SK-N-SH (cell line): ENCODE measurements around the gene LKAAEAR1.

ENCODE experiments used
- CHD2 ChIP-seq: fragments of 150-350 bp; IDR thresholded peaks from 2 replicates; pipeline ENCODE4 v1.6.1; 2018; ENCODE audit warnings: low read length; ENCODE audit not compliant: partially characterized antibody
- EP300 ChIP-seq, 2 experiments: IDR thresholded peaks; 2 replicates each; pipeline versions ENCODE4 v1.4.0 to v1.6.1; 2012; ENCODE audit warnings: borderline replicate concordance in 1 of 2, low read depth in 1 of 2, low read length in 1 of 2
- FOXJ3 ChIP-seq: sonication (generic); formaldehyde crosslinking; IDR thresholded peaks from 2 replicates; pipeline ENCODE4 v1.5.1; 2020; ENCODE audit warnings: mild to moderate bottlenecking, missing genetic modification reagents
- JUND ChIP-seq: IDR thresholded peaks from 2 replicates; pipeline ENCODE4 v1.4.0; 2012
- MXI1 ChIP-seq: IDR thresholded peaks from 2 replicates; pipeline ENCODE4 v1.6.1; 2012; ENCODE audit warnings: mild to moderate bottlenecking, low read depth, low read length, improper control_type of control experiment
- NFIC ChIP-seq: IDR thresholded peaks from 2 replicates; pipeline ENCODE4 v1.4.0; 2012; ENCODE audit warnings: borderline replicate concordance
- POLR2AphosphoS5 ChIP-seq: IDR thresholded peaks from 2 replicates; pipeline ENCODE4 v1.6.1; 2012; ENCODE audit warnings: low read depth, low read length
- SIN3A ChIP-seq: IDR thresholded peaks from 2 replicates; pipeline ENCODE4 v1.6.1; 2012; ENCODE audit warnings: low read depth, mild to moderate bottlenecking, low read length, moderate library complexity, borderline replicate concordance
- TAF1 ChIP-seq: IDR thresholded peaks from 2 replicates; pipeline ENCODE4 v1.6.1; 2012; ENCODE audit warnings: low read depth, mild to moderate bottlenecking, low read length, moderate library complexity, borderline replicate concordance
- YY1 ChIP-seq: IDR thresholded peaks from 2 replicates; pipeline ENCODE4 v1.4.0; 2012; ENCODE audit warnings: low read depth, mild to moderate bottlenecking
- TF ChIP-seq, protein P1 (sequence below): fragments of 200-600 bp; sonication (generic); IDR thresholded peaks from 2 replicates; pipeline ENCODE4 v1.6.1; 2017; ENCODE audit warnings: antibody characterized with exemption, mild to moderate bottlenecking, moderate library complexity
- TF ChIP-seq, protein P2 (sequence below): IDR thresholded peaks from 2 replicates; pipeline ENCODE4 v1.6.1; 2012; ENCODE audit warnings: mild to moderate bottlenecking, low read depth, low read length, moderate library complexity
- TF ChIP-seq, protein P3 (sequence below): IDR thresholded peaks from 2 replicates; pipeline ENCODE4 v1.4.0; 2012; ENCODE audit warnings: low read depth, borderline replicate concordance

DNA sequence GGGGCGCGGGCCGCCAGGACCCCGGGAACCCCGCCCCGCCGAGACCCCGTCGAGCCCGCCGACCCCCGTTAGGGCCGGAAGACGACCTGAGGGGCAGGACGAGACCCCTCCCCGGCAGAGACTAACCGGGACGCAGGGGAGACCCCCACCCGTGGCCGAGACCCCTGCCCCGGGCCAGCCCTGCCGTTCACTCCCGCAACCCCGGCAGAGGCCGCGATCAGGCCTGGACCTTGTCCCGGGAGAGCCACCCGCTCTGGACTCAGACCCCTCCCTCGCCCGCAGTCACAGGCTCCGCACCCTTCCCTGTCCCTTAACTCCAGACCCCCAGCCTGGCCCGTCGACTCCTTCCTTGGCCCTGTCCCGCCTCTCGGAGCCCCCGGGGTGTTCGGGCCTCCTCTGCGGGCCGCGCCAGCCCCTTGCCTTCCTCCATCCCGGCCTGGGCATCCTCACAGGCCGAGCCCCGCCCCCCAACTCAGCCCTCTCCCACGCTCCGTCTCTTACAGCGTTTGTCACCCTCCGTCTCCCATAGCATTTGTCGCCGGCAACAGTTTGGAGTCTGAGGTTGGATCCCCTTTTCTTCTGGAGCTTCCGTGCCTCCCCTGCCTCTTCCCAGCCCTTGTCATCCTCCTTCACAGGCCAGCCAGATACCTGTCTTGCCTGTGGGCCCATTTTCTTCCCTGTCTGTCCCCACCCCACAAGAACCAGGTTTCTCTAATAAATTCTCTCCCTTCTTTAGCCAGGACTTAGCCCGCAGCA lies 20.6 kb downstream of the LKAAEAR1 start:
- TF ChIP-seq CHD2, result no peak
- TF ChIP-seq, protein P1, sequence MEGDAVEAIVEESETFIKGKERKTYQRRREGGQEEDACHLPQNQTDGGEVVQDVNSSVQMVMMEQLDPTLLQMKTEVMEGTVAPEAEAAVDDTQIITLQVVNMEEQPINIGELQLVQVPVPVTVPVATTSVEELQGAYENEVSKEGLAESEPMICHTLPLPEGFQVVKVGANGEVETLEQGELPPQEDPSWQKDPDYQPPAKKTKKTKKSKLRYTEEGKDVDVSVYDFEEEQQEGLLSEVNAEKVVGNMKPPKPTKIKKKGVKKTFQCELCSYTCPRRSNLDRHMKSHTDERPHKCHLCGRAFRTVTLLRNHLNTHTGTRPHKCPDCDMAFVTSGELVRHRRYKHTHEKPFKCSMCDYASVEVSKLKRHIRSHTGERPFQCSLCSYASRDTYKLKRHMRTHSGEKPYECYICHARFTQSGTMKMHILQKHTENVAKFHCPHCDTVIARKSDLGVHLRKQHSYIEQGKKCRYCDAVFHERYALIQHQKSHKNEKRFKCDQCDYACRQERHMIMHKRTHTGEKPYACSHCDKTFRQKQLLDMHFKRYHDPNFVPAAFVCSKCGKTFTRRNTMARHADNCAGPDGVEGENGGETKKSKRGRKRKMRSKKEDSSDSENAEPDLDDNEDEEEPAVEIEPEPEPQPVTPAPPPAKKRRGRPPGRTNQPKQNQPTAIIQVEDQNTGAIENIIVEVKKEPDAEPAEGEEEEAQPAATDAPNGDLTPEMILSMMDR, result no peak
- TF ChIP-seq TAF1, result no peak
- no peak for TF ChIP-seq NFIC
- no peak for TF ChIP-seq POLR2AphosphoS5
- no peak for TF ChIP-seq FOXJ3 (CRISPR knock-in tag)
- TF ChIP-seq EP300 (IDR thresholded peaks at IDR 0.05; ENCODE audit: borderline replicate concordance in 1 of 2, low read depth in 1 of 2, low read length in 1 of 2), result no peak
- no peak for TF ChIP-seq JUND
- no peak for TF ChIP-seq YY1
- TF ChIP-seq, protein P2, sequence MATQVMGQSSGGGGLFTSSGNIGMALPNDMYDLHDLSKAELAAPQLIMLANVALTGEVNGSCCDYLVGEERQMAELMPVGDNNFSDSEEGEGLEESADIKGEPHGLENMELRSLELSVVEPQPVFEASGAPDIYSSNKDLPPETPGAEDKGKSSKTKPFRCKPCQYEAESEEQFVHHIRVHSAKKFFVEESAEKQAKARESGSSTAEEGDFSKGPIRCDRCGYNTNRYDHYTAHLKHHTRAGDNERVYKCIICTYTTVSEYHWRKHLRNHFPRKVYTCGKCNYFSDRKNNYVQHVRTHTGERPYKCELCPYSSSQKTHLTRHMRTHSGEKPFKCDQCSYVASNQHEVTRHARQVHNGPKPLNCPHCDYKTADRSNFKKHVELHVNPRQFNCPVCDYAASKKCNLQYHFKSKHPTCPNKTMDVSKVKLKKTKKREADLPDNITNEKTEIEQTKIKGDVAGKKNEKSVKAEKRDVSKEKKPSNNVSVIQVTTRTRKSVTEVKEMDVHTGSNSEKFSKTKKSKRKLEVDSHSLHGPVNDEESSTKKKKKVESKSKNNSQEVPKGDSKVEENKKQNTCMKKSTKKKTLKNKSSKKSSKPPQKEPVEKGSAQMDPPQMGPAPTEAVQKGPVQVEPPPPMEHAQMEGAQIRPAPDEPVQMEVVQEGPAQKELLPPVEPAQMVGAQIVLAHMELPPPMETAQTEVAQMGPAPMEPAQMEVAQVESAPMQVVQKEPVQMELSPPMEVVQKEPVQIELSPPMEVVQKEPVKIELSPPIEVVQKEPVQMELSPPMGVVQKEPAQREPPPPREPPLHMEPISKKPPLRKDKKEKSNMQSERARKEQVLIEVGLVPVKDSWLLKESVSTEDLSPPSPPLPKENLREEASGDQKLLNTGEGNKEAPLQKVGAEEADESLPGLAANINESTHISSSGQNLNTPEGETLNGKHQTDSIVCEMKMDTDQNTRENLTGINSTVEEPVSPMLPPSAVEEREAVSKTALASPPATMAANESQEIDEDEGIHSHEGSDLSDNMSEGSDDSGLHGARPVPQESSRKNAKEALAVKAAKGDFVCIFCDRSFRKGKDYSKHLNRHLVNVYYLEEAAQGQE, result no peak
- TF ChIP-seq, protein P3, sequence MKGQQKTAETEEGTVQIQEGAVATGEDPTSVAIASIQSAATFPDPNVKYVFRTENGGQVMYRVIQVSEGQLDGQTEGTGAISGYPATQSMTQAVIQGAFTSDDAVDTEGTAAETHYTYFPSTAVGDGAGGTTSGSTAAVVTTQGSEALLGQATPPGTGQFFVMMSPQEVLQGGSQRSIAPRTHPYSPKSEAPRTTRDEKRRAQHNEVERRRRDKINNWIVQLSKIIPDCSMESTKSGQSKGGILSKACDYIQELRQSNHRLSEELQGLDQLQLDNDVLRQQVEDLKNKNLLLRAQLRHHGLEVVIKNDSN, result no peak
- TF ChIP-seq SIN3A, result no peak
- TF ChIP-seq MXI1, result no peak
